ENCODE data around the gene CNTNAP5. TPM values are rescaled to one million over a fixed set of nuclear protein-coding genes. Genes with fewer than 3 reads are reported as not detected.

CNTNAP5 gene
- total and polyA plus RNA-seq, 2 of the 13 experiments (the other 11 are each of a cell fraction or from before 2014, with no cell fraction given) = not detected

DNA sequence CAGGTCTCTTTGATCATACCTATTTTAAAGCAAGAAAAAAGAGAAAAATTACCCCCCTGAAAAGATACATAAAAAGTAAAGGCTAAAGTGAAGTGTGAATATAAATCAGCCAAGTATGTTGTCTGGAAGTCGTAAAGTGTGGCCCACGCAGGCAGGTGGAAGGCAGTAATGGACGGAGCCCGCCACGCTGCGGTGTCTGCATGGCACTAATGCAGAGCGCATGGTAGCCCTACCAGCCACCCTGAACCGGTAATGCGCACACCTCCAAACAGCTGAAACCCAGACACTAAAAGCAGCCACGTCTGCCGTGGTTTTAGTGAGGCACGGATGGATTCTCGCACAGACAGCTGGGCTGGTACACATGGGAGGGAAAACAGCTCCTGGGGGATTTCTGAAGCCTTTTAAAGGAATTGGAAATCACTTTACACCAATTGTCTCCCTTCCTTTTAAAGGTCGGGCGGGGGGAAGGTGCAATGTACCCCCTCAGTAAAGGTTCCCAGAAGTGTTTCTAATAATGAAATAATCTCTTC lies 615.2 kb downstream of the CNTNAP5 start (continued):
- TF ChIP-seq, protein P1, sequence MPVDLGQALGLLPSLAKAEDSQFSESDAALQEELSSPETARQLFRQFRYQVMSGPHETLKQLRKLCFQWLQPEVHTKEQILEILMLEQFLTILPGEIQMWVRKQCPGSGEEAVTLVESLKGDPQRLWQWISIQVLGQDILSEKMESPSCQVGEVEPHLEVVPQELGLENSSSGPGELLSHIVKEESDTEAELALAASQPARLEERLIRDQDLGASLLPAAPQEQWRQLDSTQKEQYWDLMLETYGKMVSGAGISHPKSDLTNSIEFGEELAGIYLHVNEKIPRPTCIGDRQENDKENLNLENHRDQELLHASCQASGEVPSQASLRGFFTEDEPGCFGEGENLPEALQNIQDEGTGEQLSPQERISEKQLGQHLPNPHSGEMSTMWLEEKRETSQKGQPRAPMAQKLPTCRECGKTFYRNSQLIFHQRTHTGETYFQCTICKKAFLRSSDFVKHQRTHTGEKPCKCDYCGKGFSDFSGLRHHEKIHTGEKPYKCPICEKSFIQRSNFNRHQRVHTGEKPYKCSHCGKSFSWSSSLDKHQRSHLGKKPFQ (CRISPR knock-in tag; IDR thresholded peaks at IDR 0.05; ENCODE audit: insufficient replicate concordance) = no peak
- TF ChIP-seq PHF21A (CRISPR knock-in tag; IDR thresholded peaks at IDR 0.05) = no peak
- no peak for TF ChIP-seq ARID3A (IDR thresholded peaks at IDR 0.05; ENCODE audit: low read depth, low read length)
- TF ChIP-seq ERF (CRISPR knock-in tag; IDR thresholded peaks at IDR 0.05) = no peak
- no peak for TF ChIP-seq NFKBIZ (CRISPR knock-in tag; IDR thresholded peaks at IDR 0.05)

- no peaks in the 10 kb centered on the region for H3K9me3 ChIP-seq (ENCODE audit: low read length)
- H3K27ac ChIP-seq (ENCODE audit: extremely low read length, insufficient read depth, low read length) = no peak overlapping the region
- in situ Hi-C loops (cut with HindIII; ENCODE audit: extremely low pct_ligation_motif_present, low pct_unique_long_range_greater_than_20kb) = no loop called here
- no peaks in the 10 kb centered on the region for H4K20me1 ChIP-seq (ENCODE audit: insufficient read depth, low read length)
- H3K27me3 ChIP-seq (ENCODE audit: control insufficient read depth in 1 of 2, insufficient read depth in 2 of 2, low read length in 2 of 2) = no peaks in the 10 kb centered on the region; a peak in 2 of 5 replicates
- no peak overlapping the region for H3K4me3 ChIP-seq (replicated peaks in 1 of 3; ENCODE audit: insufficient read depth in 1 of 3, low read depth in 2 of 3, low read length in 3 of 3)
- no TSS peak for BruUV-seq (replicated peaks)
- no peaks in the 10 kb centered on the region for H3K79me2 ChIP-seq (ENCODE audit: insufficient read depth, low read length)
- no peaks in the 10 kb centered on the region for H3K36me3 ChIP-seq (replicated peaks in 1 of 2; ENCODE audit: control insufficient read depth in 1 of 2, insufficient read depth in 2 of 2, low read length in 2 of 2)
- H2AFZ ChIP-seq (ENCODE audit: low read length) = no peak overlapping the region
- DNase-seq (ENCODE audit: low spot score) = no peak
- peaks cover 11% of the 10 kb centered on the region for H3K4me1 ChIP-seq (ENCODE audit: insufficient read depth, low read length)
- no peak overlapping the region for H3K4me2 ChIP-seq (ENCODE audit: low read depth, low read length)
- ATAC-seq = no peak
- FAIRE-seq = no peak
- ChIA-PET CTCF (ENCODE audit: low intra/inter-chr PET ratio, low total read pairs) (no interaction called here), POLR2A (no interaction called here)
- WGBS (ENCODE audit: low lambda C conversion rate) = 30% methylated on average over 4 of the region's 4 CpGs
- intact Hi-C loops (cut with micrococcal nuclease; ENCODE audit: unreplicated experiment) = loop anchor here (5.0 kb wide), 1 partner anchor 74 kb away; no protein-coding TSS in a partner anchor
- no peak overlapping the region for H3K9ac ChIP-seq (ENCODE audit: insufficient read depth, low read depth, low read length)
- TF ChIP-seq PRMT3 (CRISPR knock-in tag; IDR thresholded peaks at IDR 0.05; ENCODE audit: borderline replicate concordance, low read depth) (no peak), POGZ (CRISPR knock-in tag; IDR thresholded peaks at IDR 0.05) (no peak), FOSL1 (CRISPR knock-in tag; IDR thresholded peaks at IDR 0.05; ENCODE audit: borderline replicate concordance) (no peak), ZFP36 (IDR thresholded peaks at IDR 0.05; ENCODE audit: borderline replicate concordance, low read depth, low read length, partially characterized antibody) (no peak), ZHX1 (CRISPR knock-in tag; IDR thresholded peaks at IDR 0.05; ENCODE audit: low read depth) (no peak), ZNF292 (CRISPR knock-in tag; IDR thresholded peaks at IDR 0.05; ENCODE audit: borderline replicate concordance, low read depth) (no peak), ZZZ3 (CRISPR knock-in tag; IDR thresholded peaks at IDR 0.05; ENCODE audit: borderline replicate concordance) (no peak), ARNTL (CRISPR knock-in tag; IDR thresholded peaks at IDR 0.05) (no peak), ZNF766 (CRISPR knock-in tag; IDR thresholded peaks at IDR 0.05; ENCODE audit: borderline replicate concordance) (no peak), ZNF558 (CRISPR knock-in tag; IDR thresholded peaks at IDR 0.05; ENCODE audit: borderline replicate concordance) (no peak), ZNF530 (CRISPR knock-in tag; IDR thresholded peaks at IDR 0.05; ENCODE audit: low read depth) (no peak)
These were observed 621.2 kb downstream of the CNTNAP5 start for GRCh38 chr2:124646166-124646815.
